ENCODE results near the gene NPAS3. TPM values are rescaled to one million over a fixed set of nuclear protein-coding genes. Genes with fewer than 3 reads are reported as not detected.

NPAS3 gene
- polyA plus RNA-seq, 2 of the 4 experiments (the other 2 are of a cell fraction) = not detected

DNA sequence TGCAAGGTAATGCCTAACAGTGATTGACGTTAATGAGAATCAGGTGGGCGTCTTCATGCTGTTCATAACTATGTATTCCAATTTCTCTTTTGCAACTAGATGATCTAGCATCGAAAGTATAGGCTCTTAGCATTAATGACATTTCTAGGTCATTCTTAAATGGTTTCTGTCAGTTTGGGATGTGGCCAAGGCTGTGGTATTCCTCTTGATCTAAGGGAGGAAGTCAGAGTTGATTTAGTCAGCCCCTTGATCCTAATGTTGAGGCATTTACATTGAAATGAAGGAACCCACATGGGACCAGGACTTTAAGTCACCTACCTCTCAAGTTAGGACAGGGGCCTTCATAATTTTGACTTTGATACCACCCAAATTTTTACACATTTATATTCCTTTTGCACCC lies 448.1 kb downstream of the NPAS3 start:
- Histone ChIP-seq H3K27ac (no peak overlapping the region), H3K4me2 (no peak overlapping the region), H3K4me3 (no peak overlapping the region), H3K4me1 (no peaks in the 10 kb centered on the region), H3K9me3 (no peaks in the 10 kb centered on the region)
- no peak for FAIRE-seq
- WGBS (ENCODE audit: missing lambda C conversion rate) = 52% methylated on average over 3 of the region's 3 CpGs
- POLR2A ChIA-PET = no interaction called here
- no peak for TF ChIP-seq HOXB13 (CRISPR knock-in tag; IDR thresholded peaks at IDR 0.05; ENCODE audit: low read depth)
- no peak for TF ChIP-seq MYC (IDR thresholded peaks at IDR 0.05; ENCODE audit: borderline replicate concordance, low read length)
- TF ChIP-seq PHF8 (IDR thresholded peaks at IDR 0.05; ENCODE audit: borderline replicate concordance, low read depth) = no peak
- no peak for ATAC-seq
- DNase-seq (ENCODE audit: low read depth in 1 of 2, low spot score in 1 of 2) = no peak
- CTCF ChIA-PET = interaction anchor here (0.8 kb wide), 1 partner anchor 12 kb away, joined by 3 read pairs; no protein-coding TSS in a partner anchor

DNA sequence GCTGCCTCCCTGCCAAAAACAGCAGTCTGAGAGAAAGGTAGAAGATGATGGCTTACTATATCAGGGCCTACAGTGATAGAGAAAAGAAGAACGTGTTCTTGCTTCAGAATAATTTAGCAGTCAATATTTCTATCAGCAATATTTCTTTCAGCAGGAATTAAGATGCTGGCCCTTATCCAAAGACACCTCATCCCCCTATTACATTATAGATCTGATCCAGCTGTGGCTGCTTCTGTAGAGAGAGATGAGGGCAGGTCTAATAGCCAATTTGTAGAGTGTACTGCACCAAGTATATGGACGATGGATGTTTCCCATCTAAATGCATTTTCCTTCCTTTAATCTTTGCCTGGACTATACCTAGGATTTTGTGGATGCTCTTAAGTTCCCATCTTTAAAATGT lies 451.7 kb downstream of the NPAS3 start:
- no peak for TF ChIP-seq HOXA7 (CRISPR knock-in tag; IDR thresholded peaks at IDR 0.05)
- TF ChIP-seq, protein P1, sequence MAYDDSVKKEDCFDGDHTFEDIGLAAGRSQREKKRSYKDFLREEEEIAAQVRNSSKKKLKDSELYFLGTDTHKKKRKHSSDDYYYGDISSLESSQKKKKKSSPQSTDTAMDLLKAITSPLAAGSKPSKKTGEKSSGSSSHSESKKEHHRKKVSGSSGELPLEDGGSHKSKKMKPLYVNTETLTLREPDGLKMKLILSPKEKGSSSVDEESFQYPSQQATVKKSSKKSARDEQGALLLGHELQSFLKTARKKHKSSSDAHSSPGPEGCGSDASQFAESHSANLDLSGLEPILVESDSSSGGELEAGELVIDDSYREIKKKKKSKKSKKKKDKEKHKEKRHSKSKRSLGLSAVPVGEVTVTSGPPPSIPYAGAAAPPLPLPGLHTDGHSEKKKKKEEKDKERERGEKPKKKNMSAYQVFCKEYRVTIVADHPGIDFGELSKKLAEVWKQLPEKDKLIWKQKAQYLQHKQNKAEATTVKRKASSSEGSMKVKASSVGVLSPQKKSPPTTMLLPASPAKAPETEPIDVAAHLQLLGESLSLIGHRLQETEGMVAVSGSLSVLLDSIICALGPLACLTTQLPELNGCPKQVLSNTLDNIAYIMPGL (CRISPR knock-in tag; IDR thresholded peaks at IDR 0.05; ENCODE audit: borderline replicate concordance) = no peak
- TF ChIP-seq MAFK (IDR thresholded peaks at IDR 0.05; ENCODE audit: partially characterized antibody) = no peak
- TF ChIP-seq, protein P2, sequence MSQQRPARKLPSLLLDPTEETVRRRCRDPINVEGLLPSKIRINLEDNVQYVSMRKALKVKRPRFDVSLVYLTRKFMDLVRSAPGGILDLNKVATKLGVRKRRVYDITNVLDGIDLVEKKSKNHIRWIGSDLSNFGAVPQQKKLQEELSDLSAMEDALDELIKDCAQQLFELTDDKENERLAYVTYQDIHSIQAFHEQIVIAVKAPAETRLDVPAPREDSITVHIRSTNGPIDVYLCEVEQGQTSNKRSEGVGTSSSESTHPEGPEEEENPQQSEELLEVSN (IDR thresholded peaks at IDR 0.05; ENCODE audit: borderline replicate concordance, low read depth) = no peak
- no peak for TF ChIP-seq FOSB (CRISPR knock-in tag; IDR thresholded peaks at IDR 0.05)
- no peak for TF ChIP-seq POLR2AphosphoS2 (conservative IDR thresholded peaks at IDR 0.05; ENCODE audit: low read length)
- TF ChIP-seq NPAS2 (CRISPR knock-in tag; IDR thresholded peaks at IDR 0.05; ENCODE audit: borderline replicate concordance) = no peak
- no peak for TF ChIP-seq EHF (CRISPR knock-in tag; IDR thresholded peaks at IDR 0.05)
- TF ChIP-seq NFE2L2 (conservative IDR thresholded peaks at IDR 0.05; ENCODE audit: low read length) = no peak
- no peak for TF ChIP-seq PHF8 (IDR thresholded peaks at IDR 0.05; ENCODE audit: borderline replicate concordance, low read depth)
- H3K4me1 ChIP-seq = no peaks in the 10 kb centered on the region
- H3K27ac ChIP-seq = no peak overlapping the region
- WGBS (ENCODE audit: missing lambda C conversion rate) = 3% methylated on average over 2 of the region's 2 CpGs
- no peak for ATAC-seq
- H3K4me2 ChIP-seq = no peak overlapping the region
- POLR2A ChIA-PET = no interaction called here
- CTCF ChIA-PET = no interaction called here
- no peak overlapping the region for H3K4me3 ChIP-seq
- H3K9me3 ChIP-seq = no peaks in the 10 kb centered on the region
- DNase-seq (ENCODE audit: low read depth in 1 of 2, low spot score in 1 of 2) = no peak
- FAIRE-seq = no peak

DNA sequence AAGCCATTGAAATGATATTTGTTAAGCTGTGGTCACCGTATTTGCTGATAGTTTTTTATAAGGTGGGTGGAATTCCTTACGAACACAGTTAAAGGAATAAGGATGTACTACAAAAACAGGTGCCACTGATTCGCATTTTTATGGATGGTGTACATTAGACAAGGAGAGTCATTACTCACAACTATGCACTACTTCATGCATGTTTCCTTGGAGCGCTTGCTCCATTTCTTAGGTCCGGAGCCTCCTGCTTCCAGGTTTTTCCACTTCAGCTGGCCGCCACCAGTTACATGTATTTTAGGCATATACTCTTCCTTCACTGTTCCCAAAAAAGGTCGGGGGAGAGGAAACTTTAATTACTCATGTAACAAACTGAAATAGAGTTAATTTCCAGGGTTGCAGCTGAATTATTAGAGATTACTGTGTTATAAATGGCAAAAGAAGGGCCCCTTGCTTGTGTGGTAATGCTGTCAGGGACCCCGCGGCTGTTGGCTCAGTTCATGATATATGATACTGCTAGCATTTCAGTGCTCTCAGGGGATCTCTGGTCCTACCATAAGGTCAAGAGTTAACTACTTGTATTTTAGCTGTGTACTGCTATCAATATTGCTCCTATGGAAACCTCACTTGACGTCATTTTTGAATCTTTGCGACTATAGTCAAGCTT lies 454.7 kb downstream of the NPAS3 start:
- no peak for TF ChIP-seq CEBPB (IDR thresholded peaks at IDR 0.05)
- TF ChIP-seq ZNF302 (CRISPR knock-in tag; IDR thresholded peaks at IDR 0.05) = no peak
- TF ChIP-seq RAD21 (conservative IDR thresholded peaks at IDR 0.05 in 1 of 2, IDR thresholded peaks at IDR 0.05 in 1 of 2) = no peak
- Histone ChIP-seq H3K27ac (no peak overlapping the region), H3K4me2 (no peak overlapping the region), H3K9me3 (no peaks in the 10 kb centered on the region), H3K4me1 (no peaks in the 10 kb centered on the region), H3K4me3 (no peak overlapping the region)
- DNase-seq (ENCODE audit: low read depth in 1 of 2, low spot score in 1 of 2) = no peak
- ChIA-PET POLR2A (no interaction called here), CTCF (interaction anchor here (0.7 kb wide), 1 partner anchor 818 kb away, joined by 3 read pairs; no protein-coding TSS in a partner anchor)
- no peak for ATAC-seq
- WGBS (ENCODE audit: missing lambda C conversion rate) = 45% methylated on average over 11 of the region's 11 CpGs
- FAIRE-seq = no peak

DNA sequence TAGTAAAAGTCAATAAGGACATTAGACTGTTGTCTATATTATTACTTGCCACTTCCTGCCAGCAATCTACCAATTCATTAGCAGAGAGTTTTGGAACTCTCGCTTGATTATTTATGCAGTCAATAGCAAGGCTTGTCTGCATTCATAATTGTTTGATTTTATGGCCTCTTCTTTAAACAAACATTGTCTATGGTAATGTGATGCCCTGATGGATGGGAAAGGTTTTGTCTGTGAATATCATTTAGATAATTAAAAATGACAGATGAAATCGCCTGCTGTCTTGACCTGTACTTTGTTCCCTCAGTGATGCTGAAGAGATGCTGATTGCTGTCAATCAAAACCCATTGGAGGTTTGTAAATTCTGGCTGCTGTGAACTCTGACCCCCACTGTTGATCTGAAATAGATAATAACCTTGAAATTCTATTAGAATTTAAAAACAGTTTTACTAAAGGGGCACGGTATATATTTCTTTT lies 455.3 kb downstream of the NPAS3 start:
- H3K4me3 ChIP-seq = no peak overlapping the region
- DNase-seq (ENCODE audit: low read depth in 1 of 2, low spot score in 1 of 2) (no peak), ATAC-seq (no peak), FAIRE-seq (no peak)
- ChIA-PET POLR2A (no interaction called here), CTCF (no interaction called here)
- no peaks in the 10 kb centered on the region for H3K9me3 ChIP-seq
- no peak for TF ChIP-seq ZNF302 (CRISPR knock-in tag; IDR thresholded peaks at IDR 0.05)
- no peak for TF ChIP-seq KDM1A (IDR thresholded peaks at IDR 0.05; ENCODE audit: low read depth)
- no peak for TF ChIP-seq HOXB13 (CRISPR knock-in tag; IDR thresholded peaks at IDR 0.05; ENCODE audit: low read depth)
- no peak for TF ChIP-seq NFE2L2 (conservative IDR thresholded peaks at IDR 0.05; ENCODE audit: low read length)
- TF ChIP-seq FOXS1 (CRISPR knock-in tag; IDR thresholded peaks at IDR 0.05) = no peak
- no peak for TF ChIP-seq CHD4 (IDR thresholded peaks at IDR 0.05; ENCODE audit: borderline replicate concordance)
- no peak for TF ChIP-seq HOXA7 (CRISPR knock-in tag; IDR thresholded peaks at IDR 0.05)
- H3K4me2 ChIP-seq = no peak overlapping the region
- H3K4me1 ChIP-seq = no peaks in the 10 kb centered on the region
- 22% methylated on average over 3 of the region's 3 CpGs for WGBS (ENCODE audit: missing lambda C conversion rate)
- no peak overlapping the region for H3K27ac ChIP-seq

All from A549 (cell line).